OCI-LY1 (cell line): ENCODE results near the gene USP6NL.

Experiments
- H2AFZ ChIP-seq: fragments of 200-600 bp; sonication (generic), shearing (Covaris generic); 2 replicates; pipeline ENCODE4 v1.6.0; 2014; ENCODE audit warnings: antibody characterized with exemption, mild to moderate bottlenecking, low read length
- H3F3A ChIP-seq: fragments of 200-600 bp; sonication (generic), shearing (Covaris generic); 2 replicates; pipeline ENCODE4 v1.6.0; 2014; ENCODE audit warnings: mild to moderate bottlenecking, antibody characterized with exemption, low read length, moderate library complexity; ENCODE audit not compliant: insufficient read depth
- H3K27ac ChIP-seq: fragments of 200-600 bp; sonication (generic); 2 replicates; pipeline ENCODE4 v1.5.1; 2014; ENCODE audit warnings: low read length, mixed run types, mild to moderate bottlenecking, low read depth; ENCODE audit not compliant: poor library complexity, severe bottlenecking
- H3K27me3 ChIP-seq: fragments of 200-600 bp; sonication (generic); 2 replicates; pipeline ENCODE4 v1.6.0; 2014; ENCODE audit warnings: antibody characterized with exemption, mild to moderate bottlenecking, low read length, moderate library complexity; ENCODE audit not compliant: insufficient read depth
- H3K36me3 ChIP-seq: fragments of 200-600 bp; sonication (generic); 2 replicates; pipeline ENCODE4 v1.6.1; 2014; ENCODE audit warnings: mild to moderate bottlenecking, antibody characterized with exemption, low read length, moderate library complexity, mixed read lengths; ENCODE audit not compliant: insufficient read depth
- H3K4me1 ChIP-seq: fragments of 200-600 bp; sonication (generic); 2 replicates; pipeline ENCODE4 v1.5.1; 2014; ENCODE audit warnings: mild to moderate bottlenecking, low read length, moderate library complexity; ENCODE audit not compliant: insufficient read depth, severe bottlenecking
- H3K4me2 ChIP-seq: fragments of 200-600 bp; sonication (generic), shearing (Covaris generic); 2 replicates; pipeline ENCODE4 v1.6.1; 2014; ENCODE audit warnings: low read length
- H3K4me3 ChIP-seq: fragments of 200-600 bp; sonication (generic); 2 replicates; pipeline ENCODE4 v1.5.1; 2014; ENCODE audit warnings: low read length, low read depth, mild to moderate bottlenecking, mixed read lengths; ENCODE audit not compliant: poor library complexity, severe bottlenecking
- H3K79me2 ChIP-seq: fragments of 200-600 bp; shearing (Covaris generic); 2 replicates; pipeline ENCODE4 v1.6.1; 2016; ENCODE audit warnings: mixed run types, low read length, mixed read lengths; ENCODE audit not compliant: insufficient read depth
- H3K9ac ChIP-seq: fragments of 200-600 bp; sonication (generic), shearing (Covaris generic); 2 replicates; pipeline ENCODE4 v1.6.1; 2014; ENCODE audit warnings: mild to moderate bottlenecking, low read length, mixed read lengths
- H3K9me2 ChIP-seq: fragments of 200-600 bp; sonication (generic), shearing (Covaris generic); 2 replicates; pipeline ENCODE4 v1.6.1; 2014; ENCODE audit warnings: low read depth, mild to moderate bottlenecking, low read length, mixed read lengths
- H3K9me3 ChIP-seq: fragments of 200-600 bp; shearing (Covaris generic); 2 replicates; pipeline ENCODE4 v1.6.1; 2014; ENCODE audit warnings: low read length, mixed read lengths
- H4K20me1 ChIP-seq: fragments of 200-600 bp; sonication (generic), shearing (Covaris generic); 2 replicates; pipeline ENCODE4 v1.6.0; 2016; ENCODE audit warnings: mild to moderate bottlenecking, low read length; ENCODE audit not compliant: insufficient read depth
- CTCF ChIP-seq: fragments of 200-600 bp; sonication (generic), shearing (Covaris generic); IDR thresholded peaks from 2 replicates; pipeline ENCODE4 v1.5.1; 2017; ENCODE audit warnings: mild to moderate bottlenecking, antibody characterized with exemption, low read length, moderate library complexity, mixed read lengths
- EZH2 ChIP-seq: fragments of 200-600 bp; sonication (generic), shearing (Covaris generic); IDR thresholded peaks from 2 replicates; pipeline ENCODE4 v1.8.0; 2017; ENCODE audit warnings: borderline replicate concordance, mixed run types, mild to moderate bottlenecking, antibody characterized with exemption, low read length, moderate library complexity, mixed read lengths

Gene USP6NL

GRCh38 chr10:11462071-11462470 lies 149.4 kb downstream of the USP6NL start:
- no peak overlapping the region for H3K4me3 ChIP-seq
- H3F3A ChIP-seq, result no peaks in the 10 kb centered on the region
- H4K20me1 ChIP-seq, result no peaks in the 10 kb centered on the region
- H3K4me1 ChIP-seq, result no peaks in the 10 kb centered on the region
- peaks cover 17% of the 10 kb centered on the region; the same call in 1 of the 2 replicates for H3K36me3 ChIP-seq
- H3K27ac ChIP-seq, result no peak overlapping the region
- no peaks in the 10 kb centered on the region for H3K27me3 ChIP-seq
- no peak overlapping the region for H3K9ac ChIP-seq
- H3K4me2 ChIP-seq, result no peak overlapping the region
- no peak overlapping the region for H2AFZ ChIP-seq
- no peaks in the 10 kb centered on the region for H3K9me3 ChIP-seq
- H3K79me2 ChIP-seq, result no peaks in the 10 kb centered on the region
- no peak for TF ChIP-seq CTCF
- TF ChIP-seq EZH2, result no peak
- no peaks in the 10 kb centered on the region for H3K9me2 ChIP-seq

DNA sequence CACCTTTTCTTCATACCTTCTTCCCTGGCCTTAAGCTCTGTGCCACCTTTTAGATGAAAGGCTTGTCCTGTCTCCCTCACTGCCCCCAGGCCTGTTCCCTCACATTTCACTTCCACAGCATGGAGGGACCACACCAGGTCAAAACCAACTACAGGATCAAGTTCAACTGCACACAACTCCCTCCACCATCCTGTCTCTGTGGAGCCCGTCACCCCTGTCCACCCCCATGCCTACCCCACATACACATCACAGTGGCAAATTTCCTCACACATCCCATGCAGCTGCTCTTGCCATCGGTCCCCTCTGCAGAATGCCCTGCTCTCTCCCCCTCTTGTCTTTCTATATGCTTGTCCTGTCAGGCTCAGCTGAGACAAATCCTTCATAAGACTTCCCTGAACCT lies 154.1 kb downstream of the USP6NL start:
- H3F3A ChIP-seq, result no peaks in the 10 kb centered on the region
- no peak for TF ChIP-seq CTCF
- TF ChIP-seq EZH2, result no peak
- no peaks in the 10 kb centered on the region for H3K9me3 ChIP-seq
- no peaks in the 10 kb centered on the region for H3K9me2 ChIP-seq
- no peaks in the 10 kb centered on the region for H3K27me3 ChIP-seq
- H3K36me3 ChIP-seq, result peaks cover 6% of the 10 kb centered on the region; the same call in 1 of the 2 replicates
- no peak overlapping the region for H3K4me3 ChIP-seq
- H4K20me1 ChIP-seq, result no peaks in the 10 kb centered on the region
- no peak overlapping the region for H3K4me2 ChIP-seq
- H2AFZ ChIP-seq, result no peak overlapping the region
- H3K9ac ChIP-seq, result no peak overlapping the region
- H3K4me1 ChIP-seq, result no peaks in the 10 kb centered on the region
- no peaks in the 10 kb centered on the region for H3K79me2 ChIP-seq
- H3K27ac ChIP-seq, result no peak overlapping the region

GRCh38 chr10:11454958-11455566 lies 156.4 kb downstream of the USP6NL start:
- Histone ChIP-seq H3K36me3 (no peaks in the 10 kb centered on the region), H2AFZ (no peak overlapping the region), H3K9ac (no peak overlapping the region), H3K4me3 (no peak overlapping the region), H3K9me3 (no peaks in the 10 kb centered on the region), H3K79me2 (no peaks in the 10 kb centered on the region), H3K9me2 (no peaks in the 10 kb centered on the region), H3K4me2 (no peak overlapping the region), H3K4me1 (no peaks in the 10 kb centered on the region), H3F3A (no peaks in the 10 kb centered on the region), H3K27me3 (no peaks in the 10 kb centered on the region), H3K27ac (no peak overlapping the region), H4K20me1 (no peaks in the 10 kb centered on the region)
- TF ChIP-seq EZH2 (no peak), CTCF (peak; percentile 24)
